GM12872 (cell line): Measurements from ENCODE around the gene CYB561D1.

Experiments
- TF ChIP-seq, protein P1 (sequence below): IDR thresholded peaks from 3 replicates; pipeline ENCODE4 v1.5.1; 2011; ENCODE audit warnings: low read depth, mild to moderate bottlenecking, low read length, moderate library complexity; ENCODE audit not compliant: insufficient read depth

CYB561D1 gene

DNA sequence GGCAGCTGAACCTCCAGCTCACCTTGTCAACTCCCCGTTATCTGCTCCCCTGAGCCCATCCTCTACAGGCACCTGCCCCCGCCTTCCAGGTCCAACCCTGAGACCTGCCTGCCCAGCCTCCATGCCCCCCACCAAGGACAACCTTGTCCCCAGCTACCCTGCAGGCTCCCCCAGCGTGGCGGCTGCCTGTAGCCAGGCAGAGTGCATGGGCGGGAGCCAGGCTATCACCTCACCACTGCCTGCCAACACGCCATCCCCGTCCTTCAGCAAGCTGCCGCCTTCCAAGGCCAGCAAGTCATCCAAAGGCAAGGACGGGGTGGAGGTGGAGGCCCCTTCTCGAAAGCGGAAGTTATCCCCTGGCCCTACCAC is 3.0 kb upstream of the CYB561D1 start:
- TF ChIP-seq, protein P1, sequence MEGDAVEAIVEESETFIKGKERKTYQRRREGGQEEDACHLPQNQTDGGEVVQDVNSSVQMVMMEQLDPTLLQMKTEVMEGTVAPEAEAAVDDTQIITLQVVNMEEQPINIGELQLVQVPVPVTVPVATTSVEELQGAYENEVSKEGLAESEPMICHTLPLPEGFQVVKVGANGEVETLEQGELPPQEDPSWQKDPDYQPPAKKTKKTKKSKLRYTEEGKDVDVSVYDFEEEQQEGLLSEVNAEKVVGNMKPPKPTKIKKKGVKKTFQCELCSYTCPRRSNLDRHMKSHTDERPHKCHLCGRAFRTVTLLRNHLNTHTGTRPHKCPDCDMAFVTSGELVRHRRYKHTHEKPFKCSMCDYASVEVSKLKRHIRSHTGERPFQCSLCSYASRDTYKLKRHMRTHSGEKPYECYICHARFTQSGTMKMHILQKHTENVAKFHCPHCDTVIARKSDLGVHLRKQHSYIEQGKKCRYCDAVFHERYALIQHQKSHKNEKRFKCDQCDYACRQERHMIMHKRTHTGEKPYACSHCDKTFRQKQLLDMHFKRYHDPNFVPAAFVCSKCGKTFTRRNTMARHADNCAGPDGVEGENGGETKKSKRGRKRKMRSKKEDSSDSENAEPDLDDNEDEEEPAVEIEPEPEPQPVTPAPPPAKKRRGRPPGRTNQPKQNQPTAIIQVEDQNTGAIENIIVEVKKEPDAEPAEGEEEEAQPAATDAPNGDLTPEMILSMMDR, result no peak

DNA sequence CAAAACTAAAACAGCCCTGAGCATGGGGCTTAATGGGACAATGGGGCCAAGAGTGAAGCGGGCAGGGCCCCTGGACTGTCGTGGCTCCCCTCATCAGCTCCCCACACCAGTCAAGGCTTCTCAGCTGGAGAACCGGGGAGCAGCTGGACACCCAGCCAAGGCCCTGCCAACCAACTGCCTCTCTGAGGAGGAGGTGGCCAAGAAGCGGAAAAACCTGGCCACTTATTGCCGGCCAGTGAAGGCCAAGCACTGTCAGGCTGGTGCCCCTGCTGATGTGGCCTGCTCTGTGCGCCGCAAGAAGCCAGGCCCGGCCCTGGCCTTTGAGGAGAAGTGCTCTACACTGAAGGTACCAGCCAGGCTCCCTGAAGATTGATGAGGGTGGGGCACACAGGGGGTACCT is 2.5 kb upstream of the CYB561D1 start:
- TF ChIP-seq, protein P1, result no peak

DNA sequence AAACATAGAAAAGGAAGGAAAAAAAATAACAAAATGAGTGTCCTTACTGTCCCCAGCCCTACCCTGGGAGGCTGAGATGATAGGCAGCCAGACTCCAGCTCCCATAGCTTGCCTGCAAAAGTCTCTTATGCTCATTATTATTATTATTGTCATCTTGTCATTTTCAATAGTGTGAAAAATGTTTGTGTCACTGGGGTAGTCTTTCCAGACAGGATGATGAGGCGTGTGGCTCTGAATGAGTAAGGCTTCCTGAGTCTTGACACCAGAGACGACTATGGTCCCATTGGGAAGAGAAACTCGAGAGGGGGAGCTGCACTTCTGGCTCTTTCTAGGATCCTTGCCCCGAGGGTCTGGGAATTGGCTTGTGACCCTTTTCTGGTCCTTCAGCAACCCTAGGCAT is 1.1 kb upstream of the CYB561D1 start:
- TF ChIP-seq, protein P1, result no peak

DNA sequence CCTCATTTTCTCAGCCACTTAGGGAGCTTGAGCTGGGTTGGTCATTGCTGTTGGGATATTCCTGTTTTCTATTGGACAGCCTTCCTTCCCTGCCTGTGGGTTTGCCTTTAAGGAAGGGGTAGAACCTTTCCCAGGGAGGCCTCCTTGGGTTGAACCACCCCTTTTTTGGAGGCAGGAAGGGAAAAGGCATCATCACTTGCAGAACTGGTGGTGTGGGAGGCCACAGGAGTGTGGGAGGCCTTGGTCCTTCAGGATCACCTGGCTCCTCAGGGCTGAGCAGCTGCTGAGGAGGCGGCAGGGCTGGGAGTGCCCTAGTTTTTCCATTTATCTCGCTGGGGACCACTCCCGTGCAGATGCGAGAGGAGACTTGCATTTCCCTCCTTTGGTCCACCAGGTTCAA is 667 bp upstream of the CYB561D1 start:
- TF ChIP-seq, protein P1, result no peak

DNA sequence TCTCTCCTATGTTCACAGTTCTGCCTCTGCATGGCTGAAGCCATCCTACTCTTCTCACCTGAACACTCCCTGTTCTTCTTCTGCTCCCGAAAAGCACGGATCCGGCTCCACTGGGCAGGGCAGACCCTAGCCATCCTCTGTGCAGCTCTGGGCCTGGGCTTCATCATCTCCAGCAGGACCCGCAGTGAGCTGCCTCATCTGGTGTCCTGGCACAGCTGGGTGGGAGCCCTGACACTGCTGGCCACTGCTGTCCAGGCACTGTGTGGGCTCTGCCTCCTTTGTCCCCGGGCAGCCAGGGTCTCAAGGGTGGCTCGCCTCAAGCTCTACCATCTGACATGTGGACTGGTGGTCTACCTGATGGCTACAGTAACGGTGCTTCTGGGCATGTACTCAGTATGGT is 1.8 kb downstream of the CYB561D1 start:
- TF ChIP-seq, protein P1, result no peak

DNA sequence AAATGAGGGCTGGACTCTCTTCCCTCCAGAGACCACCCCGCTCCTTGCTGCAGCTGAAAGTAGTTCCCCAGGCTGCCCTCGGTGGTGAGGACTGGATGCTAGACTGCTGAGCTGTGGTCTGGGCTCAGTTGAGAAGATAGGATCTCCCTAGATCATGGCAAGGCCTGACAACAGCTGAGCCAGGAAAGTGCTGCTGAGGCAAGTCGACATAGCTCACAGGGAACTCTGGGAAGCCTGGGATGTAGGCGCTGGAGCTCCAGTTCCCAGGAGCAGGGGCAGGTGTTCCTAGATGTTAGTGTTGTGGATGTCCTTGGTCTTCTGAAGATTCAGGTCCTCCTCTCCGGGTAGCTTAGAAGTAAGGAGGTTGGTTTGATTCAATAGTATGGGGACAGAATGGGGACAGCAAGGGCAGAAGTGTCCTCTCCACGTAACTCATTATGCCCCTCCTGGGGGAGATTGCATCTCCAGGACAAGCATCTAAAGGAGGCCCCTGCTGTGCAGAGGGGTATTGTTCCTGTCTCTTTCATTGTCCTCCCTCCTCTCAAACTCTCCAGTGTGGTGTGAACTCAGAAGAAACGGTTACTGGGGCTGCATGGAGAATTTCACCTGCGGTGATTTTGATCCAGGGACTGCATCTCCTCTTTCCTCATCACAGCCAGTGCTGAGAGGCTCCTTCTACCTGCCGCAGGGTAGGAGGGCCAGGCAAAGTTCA is 3.7 kb downstream of the CYB561D1 start:
- TF ChIP-seq, protein P1, result no peak

DNA sequence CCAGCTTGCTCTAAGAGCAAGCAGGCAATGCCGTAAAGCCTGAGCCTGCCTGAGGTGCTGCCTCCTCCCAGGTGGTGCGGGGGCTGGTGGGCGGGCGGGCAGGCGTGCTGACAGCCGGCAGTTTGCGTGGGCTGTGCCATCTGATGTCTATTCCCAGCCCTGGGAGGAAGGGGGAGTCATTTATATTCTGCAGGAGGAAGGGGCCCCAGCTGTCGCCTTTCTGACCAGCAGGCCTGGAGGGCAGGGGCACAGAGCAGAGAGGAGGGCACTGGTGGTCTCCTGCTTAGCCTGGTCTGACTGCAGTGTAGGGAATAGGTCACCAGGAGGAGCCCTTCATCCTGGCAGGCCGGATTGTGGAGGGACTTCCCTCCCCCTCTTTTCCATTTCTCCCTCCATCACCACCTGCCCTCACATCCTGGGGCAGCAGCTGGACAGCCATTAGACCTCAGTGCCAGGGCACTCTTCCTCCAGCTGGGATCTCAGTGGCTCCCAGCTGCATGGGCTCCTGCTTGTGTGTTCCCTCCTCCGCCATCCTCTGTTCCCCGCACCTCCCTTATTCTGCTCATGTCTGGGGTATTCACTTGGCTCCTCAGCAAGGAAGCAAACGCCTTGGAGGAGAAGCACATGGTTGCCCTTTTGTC is 4.4 kb downstream of the CYB561D1 start:
- TF ChIP-seq, protein P1, result peak; percentile 58
